ENCODE results near the gene AREG. TPM values are rescaled to one million over a fixed set of nuclear protein-coding genes. Genes with fewer than 3 reads are reported as not detected.

Gene AREG
- total RNA-seq, 1 experiment from 2014 or later = 0.54 TPM

- CTCF ChIA-PET = no interaction called here
- DNase-seq (ENCODE audit: low read depth, low spot score) (no peak), ATAC-seq (no peak)
- Histone ChIP-seq H3K36me3 (ENCODE audit: control insufficient read depth, insufficient read depth, low read length) (no peaks in the 10 kb centered on the region), H3K27ac (ENCODE audit: low read length) (no peak overlapping the region), H3K9me3 (ENCODE audit: control insufficient read depth, insufficient read depth, low read depth, low read length) (no peaks in the 10 kb centered on the region), H3K4me3 (ENCODE audit: low read depth in 2 of 2, low read length in 2 of 2) (no peak overlapping the region), H3K4me1 (ENCODE audit: control insufficient read depth, insufficient read depth, low read length) (no peaks in the 10 kb centered on the region; the same call in 1 of the 2 replicates), H3K27me3 (ENCODE audit: control insufficient read depth, insufficient read depth, low read length) (no peaks in the 10 kb centered on the region)
- intact Hi-C loops (cut with micrococcal nuclease; ENCODE audit: unreplicated experiment) (no loop called here), in situ Hi-C loops (cut with HindIII; ENCODE audit: low pct_unique_long_range_greater_than_20kb, low sequenced_read_pairs) (no loop called here)
- TF ChIP-seq SIN3A (IDR thresholded peaks at IDR 0.05; ENCODE audit: borderline replicate concordance, insufficient read depth, low read depth, low read length) (no peak), TCF7L2 (IDR thresholded peaks at IDR 0.05; ENCODE audit: low read depth, low read length) (no peak), POLR2AphosphoS5 (IDR thresholded peaks at IDR 0.05; ENCODE audit: low read depth, low read length) (no peak)
- TF ChIP-seq, protein P1, sequence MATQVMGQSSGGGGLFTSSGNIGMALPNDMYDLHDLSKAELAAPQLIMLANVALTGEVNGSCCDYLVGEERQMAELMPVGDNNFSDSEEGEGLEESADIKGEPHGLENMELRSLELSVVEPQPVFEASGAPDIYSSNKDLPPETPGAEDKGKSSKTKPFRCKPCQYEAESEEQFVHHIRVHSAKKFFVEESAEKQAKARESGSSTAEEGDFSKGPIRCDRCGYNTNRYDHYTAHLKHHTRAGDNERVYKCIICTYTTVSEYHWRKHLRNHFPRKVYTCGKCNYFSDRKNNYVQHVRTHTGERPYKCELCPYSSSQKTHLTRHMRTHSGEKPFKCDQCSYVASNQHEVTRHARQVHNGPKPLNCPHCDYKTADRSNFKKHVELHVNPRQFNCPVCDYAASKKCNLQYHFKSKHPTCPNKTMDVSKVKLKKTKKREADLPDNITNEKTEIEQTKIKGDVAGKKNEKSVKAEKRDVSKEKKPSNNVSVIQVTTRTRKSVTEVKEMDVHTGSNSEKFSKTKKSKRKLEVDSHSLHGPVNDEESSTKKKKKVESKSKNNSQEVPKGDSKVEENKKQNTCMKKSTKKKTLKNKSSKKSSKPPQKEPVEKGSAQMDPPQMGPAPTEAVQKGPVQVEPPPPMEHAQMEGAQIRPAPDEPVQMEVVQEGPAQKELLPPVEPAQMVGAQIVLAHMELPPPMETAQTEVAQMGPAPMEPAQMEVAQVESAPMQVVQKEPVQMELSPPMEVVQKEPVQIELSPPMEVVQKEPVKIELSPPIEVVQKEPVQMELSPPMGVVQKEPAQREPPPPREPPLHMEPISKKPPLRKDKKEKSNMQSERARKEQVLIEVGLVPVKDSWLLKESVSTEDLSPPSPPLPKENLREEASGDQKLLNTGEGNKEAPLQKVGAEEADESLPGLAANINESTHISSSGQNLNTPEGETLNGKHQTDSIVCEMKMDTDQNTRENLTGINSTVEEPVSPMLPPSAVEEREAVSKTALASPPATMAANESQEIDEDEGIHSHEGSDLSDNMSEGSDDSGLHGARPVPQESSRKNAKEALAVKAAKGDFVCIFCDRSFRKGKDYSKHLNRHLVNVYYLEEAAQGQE (IDR thresholded peaks at IDR 0.05; ENCODE audit: insufficient read depth in 1 of 2, low read depth in 2 of 2, low read length in 1 of 2) = no peak
- TF ChIP-seq, protein P2, sequence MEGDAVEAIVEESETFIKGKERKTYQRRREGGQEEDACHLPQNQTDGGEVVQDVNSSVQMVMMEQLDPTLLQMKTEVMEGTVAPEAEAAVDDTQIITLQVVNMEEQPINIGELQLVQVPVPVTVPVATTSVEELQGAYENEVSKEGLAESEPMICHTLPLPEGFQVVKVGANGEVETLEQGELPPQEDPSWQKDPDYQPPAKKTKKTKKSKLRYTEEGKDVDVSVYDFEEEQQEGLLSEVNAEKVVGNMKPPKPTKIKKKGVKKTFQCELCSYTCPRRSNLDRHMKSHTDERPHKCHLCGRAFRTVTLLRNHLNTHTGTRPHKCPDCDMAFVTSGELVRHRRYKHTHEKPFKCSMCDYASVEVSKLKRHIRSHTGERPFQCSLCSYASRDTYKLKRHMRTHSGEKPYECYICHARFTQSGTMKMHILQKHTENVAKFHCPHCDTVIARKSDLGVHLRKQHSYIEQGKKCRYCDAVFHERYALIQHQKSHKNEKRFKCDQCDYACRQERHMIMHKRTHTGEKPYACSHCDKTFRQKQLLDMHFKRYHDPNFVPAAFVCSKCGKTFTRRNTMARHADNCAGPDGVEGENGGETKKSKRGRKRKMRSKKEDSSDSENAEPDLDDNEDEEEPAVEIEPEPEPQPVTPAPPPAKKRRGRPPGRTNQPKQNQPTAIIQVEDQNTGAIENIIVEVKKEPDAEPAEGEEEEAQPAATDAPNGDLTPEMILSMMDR (IDR thresholded peaks at IDR 0.05) = no peak
- POLR2A ChIA-PET = no interaction called here
- no TSS peak for BruUV-seq (replicated peaks)
Observed at GRCh38 chr4:74428276-74428675, 16.7 kb upstream of the AREG start.

DNA sequence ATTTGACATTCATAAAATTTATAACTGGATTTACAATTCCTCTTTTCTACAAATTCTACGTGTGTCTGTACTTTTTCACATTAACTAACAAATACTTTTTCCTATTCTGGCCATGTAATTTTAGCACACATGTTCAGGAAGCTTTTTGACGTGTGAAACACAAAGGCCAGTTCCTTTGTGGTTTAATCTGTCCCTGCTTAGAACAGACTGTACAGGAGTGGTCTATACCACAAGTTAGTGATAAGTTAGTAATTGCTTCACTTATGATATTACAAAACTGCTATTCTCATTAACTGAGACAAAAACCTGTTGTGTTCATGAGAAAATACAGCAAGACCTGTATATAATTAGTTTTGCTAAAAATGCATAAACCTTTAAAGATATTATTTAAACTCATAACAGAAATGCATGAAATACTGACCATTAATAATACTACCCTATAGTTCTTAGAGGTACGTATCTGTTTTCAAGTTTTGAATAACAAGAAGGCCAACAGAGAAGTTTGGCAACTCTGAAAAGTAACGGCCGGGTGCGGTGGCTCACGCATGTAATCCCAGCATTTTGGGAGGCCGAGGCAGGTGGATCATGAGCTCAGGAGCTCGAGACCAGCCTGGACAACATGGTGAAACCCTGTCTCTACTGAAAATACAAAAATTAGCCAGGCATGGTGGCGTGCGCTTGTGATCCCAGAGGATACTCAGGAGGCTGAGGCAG is 13.7 kb upstream of the AREG start:
- ChIA-PET POLR2A (no interaction called here), CTCF (no interaction called here)
- Histone ChIP-seq H3K36me3 (ENCODE audit: control insufficient read depth, insufficient read depth, low read length) (no peaks in the 10 kb centered on the region), H3K4me1 (ENCODE audit: control insufficient read depth, insufficient read depth, low read length) (no peaks in the 10 kb centered on the region), H3K27ac (ENCODE audit: low read length) (no peak overlapping the region), H3K9me3 (ENCODE audit: control insufficient read depth, insufficient read depth, low read depth, low read length) (no peaks in the 10 kb centered on the region), H3K27me3 (ENCODE audit: control insufficient read depth, insufficient read depth, low read length) (no peaks in the 10 kb centered on the region), H3K4me3 (ENCODE audit: low read depth in 2 of 2, low read length in 2 of 2) (no peak overlapping the region)
- DNase-seq (ENCODE audit: low read depth, low spot score) (no peak), ATAC-seq (no peak)
- TF ChIP-seq SIN3A (IDR thresholded peaks at IDR 0.05; ENCODE audit: borderline replicate concordance, insufficient read depth, low read depth, low read length) (no peak), TCF7L2 (IDR thresholded peaks at IDR 0.05; ENCODE audit: low read depth, low read length) (no peak), POLR2AphosphoS5 (IDR thresholded peaks at IDR 0.05; ENCODE audit: low read depth, low read length) (no peak)
- TF ChIP-seq, protein P2 (IDR thresholded peaks at IDR 0.05) = no peak
- TF ChIP-seq, protein P1 (IDR thresholded peaks at IDR 0.05; ENCODE audit: insufficient read depth in 1 of 2, low read depth in 2 of 2, low read length in 1 of 2) = no peak
- no TSS peak for BruUV-seq (replicated peaks)
- intact Hi-C loops (cut with micrococcal nuclease; ENCODE audit: unreplicated experiment) = no loop called here
- in situ Hi-C loops (cut with HindIII; ENCODE audit: low pct_unique_long_range_greater_than_20kb, low sequenced_read_pairs) = no loop called here

All from Panc1 (cell line).